Keratinocyte (primary cell): ENCODE data around the gene ENTPD8.

ENCODE experiments used
- CTCF ChIP-seq, 3 experiments: IDR thresholded peaks in 1 of 3; conservative IDR thresholded peaks in 1 of 3; optimal IDR thresholded peaks in 1 of 3; 2 replicates in 2 of 3; 3 replicates in 1 of 3; pipeline versions ENCODE3 to v1.5.1; 2011; ENCODE audit warnings: low read length in 3 of 3, mild to moderate bottlenecking in 3 of 3, moderate library complexity in 2 of 3, control low read depth in 1 of 3, inconsistent platforms in 1 of 3; ENCODE audit not compliant: insufficient read depth in 2 of 3; ENCODE audit errors: extremely low read depth in 1 of 3
- EZH2 ChIP-seq: IDR thresholded peaks from one replicate; pipeline ENCODE4 v1.6.1; 2012; ENCODE audit warnings: inconsistent platforms, mild to moderate bottlenecking, low read length, moderate library complexity

DNA sequence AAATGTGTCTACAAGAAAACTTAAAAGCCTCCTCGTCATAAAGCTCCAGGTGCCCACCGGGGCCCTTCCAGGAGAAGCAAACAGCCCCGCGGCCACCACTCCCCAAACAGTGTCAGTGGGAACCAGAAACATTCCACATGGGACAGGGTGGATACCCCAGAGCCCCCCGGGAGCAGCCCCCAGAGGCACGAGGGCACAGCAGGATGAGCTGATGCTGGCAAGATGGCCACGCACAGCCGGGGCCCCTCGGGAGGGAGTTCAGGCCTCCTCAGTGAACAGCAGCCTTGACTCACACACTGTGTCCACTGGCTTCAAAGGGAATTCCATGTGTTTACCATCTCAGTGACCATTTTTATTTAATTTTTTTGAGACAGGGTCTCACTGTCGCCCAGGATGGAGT lies 28.7 kb downstream of the ENTPD8 start:
- TF ChIP-seq CTCF (optimal IDR thresholded peaks at IDR 0.05 in 1 of 3, IDR thresholded peaks at IDR 0.05 in 1 of 3, conservative IDR thresholded peaks at IDR 0.05 in 1 of 3; ENCODE audit: extremely low read depth in 1 of 3, insufficient read depth in 2 of 3, low read length in 3 of 3) = no peak
- TF ChIP-seq EZH2 = no peak
